ENCODE data around the gene NPPB.

- TF ChIP-seq TAF1 (IDR thresholded peaks at IDR 0.05; ENCODE audit: low read depth) (no peak), MXI1 (conservative IDR thresholded peaks at IDR 0.05; ENCODE audit: poor library complexity, severe bottlenecking) (no peak), EP300 (conservative IDR thresholded peaks at IDR 0.05; ENCODE audit: poor library complexity, severe bottlenecking) (no peak), CTCF (IDR thresholded peaks at IDR 0.05; ENCODE audit: poor library complexity, severe bottlenecking) (no peak), REST (IDR thresholded peaks at IDR 0.05; ENCODE audit: borderline replicate concordance) (no peak)
Observed at GRCh38 chr1:11839727-11840705, 18.7 kb downstream of the NPPB start.

All from neural cell (in vitro differentiated cells).